ENCODE measurements around the gene FRMD7.

FRMD7 gene, protein sequence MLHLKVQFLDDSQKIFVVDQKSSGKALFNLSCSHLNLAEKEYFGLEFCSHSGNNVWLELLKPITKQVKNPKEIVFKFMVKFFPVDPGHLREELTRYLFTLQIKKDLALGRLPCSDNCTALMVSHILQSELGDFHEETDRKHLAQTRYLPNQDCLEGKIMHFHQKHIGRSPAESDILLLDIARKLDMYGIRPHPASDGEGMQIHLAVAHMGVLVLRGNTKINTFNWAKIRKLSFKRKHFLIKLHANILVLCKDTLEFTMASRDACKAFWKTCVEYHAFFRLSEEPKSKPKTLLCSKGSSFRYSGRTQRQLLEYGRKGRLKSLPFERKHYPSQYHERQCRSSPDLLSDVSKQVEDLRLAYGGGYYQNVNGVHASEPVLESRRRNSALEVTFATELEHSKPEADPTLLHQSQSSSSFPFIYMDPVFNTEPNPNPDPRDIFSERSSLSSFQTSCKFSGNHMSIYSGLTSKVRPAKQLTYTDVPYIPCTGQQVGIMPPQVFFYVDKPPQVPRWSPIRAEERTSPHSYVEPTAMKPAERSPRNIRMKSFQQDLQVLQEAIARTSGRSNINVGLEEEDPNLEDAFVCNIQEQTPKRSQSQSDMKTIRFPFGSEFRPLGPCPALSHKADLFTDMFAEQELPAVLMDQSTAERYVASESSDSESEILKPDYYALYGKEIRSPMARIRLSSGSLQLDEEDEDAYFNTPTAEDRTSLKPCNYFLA

GRCh38 chrX:132127743-132128142, at the start of gene FRMD7:
FRMD7 (minus strand) TSS chrX:132128020; CDS start chrX:132127844, 176 bp downstream.
- in situ Hi-C loops (cut with HindIII; ENCODE audit: low pct_ligation_motif_present, low sequenced_read_pairs): no loop called here
- TF ChIP-seq, protein P1, sequence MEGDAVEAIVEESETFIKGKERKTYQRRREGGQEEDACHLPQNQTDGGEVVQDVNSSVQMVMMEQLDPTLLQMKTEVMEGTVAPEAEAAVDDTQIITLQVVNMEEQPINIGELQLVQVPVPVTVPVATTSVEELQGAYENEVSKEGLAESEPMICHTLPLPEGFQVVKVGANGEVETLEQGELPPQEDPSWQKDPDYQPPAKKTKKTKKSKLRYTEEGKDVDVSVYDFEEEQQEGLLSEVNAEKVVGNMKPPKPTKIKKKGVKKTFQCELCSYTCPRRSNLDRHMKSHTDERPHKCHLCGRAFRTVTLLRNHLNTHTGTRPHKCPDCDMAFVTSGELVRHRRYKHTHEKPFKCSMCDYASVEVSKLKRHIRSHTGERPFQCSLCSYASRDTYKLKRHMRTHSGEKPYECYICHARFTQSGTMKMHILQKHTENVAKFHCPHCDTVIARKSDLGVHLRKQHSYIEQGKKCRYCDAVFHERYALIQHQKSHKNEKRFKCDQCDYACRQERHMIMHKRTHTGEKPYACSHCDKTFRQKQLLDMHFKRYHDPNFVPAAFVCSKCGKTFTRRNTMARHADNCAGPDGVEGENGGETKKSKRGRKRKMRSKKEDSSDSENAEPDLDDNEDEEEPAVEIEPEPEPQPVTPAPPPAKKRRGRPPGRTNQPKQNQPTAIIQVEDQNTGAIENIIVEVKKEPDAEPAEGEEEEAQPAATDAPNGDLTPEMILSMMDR (IDR thresholded peaks at IDR 0.05; ENCODE audit: low read depth, low read length, missing control alignments): no peak

GRCh38 chrX:132173647-132174046, 45.8 kb upstream of the FRMD7 start:
- in situ Hi-C loops (cut with HindIII; ENCODE audit: low pct_ligation_motif_present, low sequenced_read_pairs): no loop called here
- TF ChIP-seq, protein P1 (IDR thresholded peaks at IDR 0.05; ENCODE audit: low read depth, low read length, missing control alignments): no peak
- H3K36me3 ChIP-seq (replicated peaks): no peaks in the 10 kb centered on the region
- DNase-seq: no peak
- no peaks in the 10 kb centered on the region for H3K27me3 ChIP-seq (replicated peaks)
- no peak overlapping the region for H3K27ac ChIP-seq
- H3K4me3 ChIP-seq (ENCODE audit: low read depth, low read length): no peak overlapping the region

More at GRCh38 chrX:132127743-132128142, at the start of gene FRMD7:
- H3K4me3 ChIP-seq (ENCODE audit: low read depth, low read length): no peak within 1 kb of the TSS
- peak; percentile 3 for DNase-seq
- H3K27ac ChIP-seq: no peak within 1 kb of the TSS
- H3K36me3 ChIP-seq (replicated peaks): no peaks in the 10 kb centered on the region
- H3K27me3 ChIP-seq (replicated peaks): no peaks in the 10 kb centered on the region

GRCh38 chrX:132171881-132172280, 44.1 kb upstream of the FRMD7 start:
- no peak overlapping the region for H3K27ac ChIP-seq
- TF ChIP-seq, protein P1 (IDR thresholded peaks at IDR 0.05; ENCODE audit: low read depth, low read length, missing control alignments): no peak
- DNase-seq: no peak
- no peak overlapping the region for H3K4me3 ChIP-seq (ENCODE audit: low read depth, low read length)
- H3K36me3 ChIP-seq (replicated peaks): no peaks in the 10 kb centered on the region
- in situ Hi-C loops (cut with HindIII; ENCODE audit: low pct_ligation_motif_present, low sequenced_read_pairs): no loop called here
- no peaks in the 10 kb centered on the region for H3K27me3 ChIP-seq (replicated peaks)

- H3K27me3 ChIP-seq (replicated peaks): no peaks in the 10 kb centered on the region
- H3K27ac ChIP-seq: no peak overlapping the region
- in situ Hi-C loops (cut with HindIII; ENCODE audit: low pct_ligation_motif_present, low sequenced_read_pairs): no loop called here
- DNase-seq: no peak
- H3K36me3 ChIP-seq (replicated peaks): no peaks in the 10 kb centered on the region
- TF ChIP-seq, protein P1 (IDR thresholded peaks at IDR 0.05; ENCODE audit: low read depth, low read length, missing control alignments): no peak
- H3K4me3 ChIP-seq (ENCODE audit: low read depth, low read length): no peak overlapping the region
Measured at GRCh38 chrX:132171478-132171877, 43.7 kb upstream of the FRMD7 start.

- Histone ChIP-seq H3K36me3 (replicated peaks) (no peaks in the 10 kb centered on the region), H3K27ac (no peak overlapping the region), H3K4me3 (ENCODE audit: low read depth, low read length) (no peak overlapping the region), H3K27me3 (replicated peaks) (no peaks in the 10 kb centered on the region)
- TF ChIP-seq, protein P1 (IDR thresholded peaks at IDR 0.05; ENCODE audit: low read depth, low read length, missing control alignments): no peak
- in situ Hi-C loops (cut with HindIII; ENCODE audit: low pct_ligation_motif_present, low sequenced_read_pairs): no loop called here
- DNase-seq: no peak
Measured at GRCh38 chrX:132169554-132169953, 41.7 kb upstream of the FRMD7 start.
